T47D (cell line): ENCODE measurements around the gene BAIAP2.

Experiments
- DNase-seq, 2 experiments: peaks; one replicate each; pipeline versions ENCODE4 v3.0.0 to v3.0.0-alpha.2; 2011 to 2012; ENCODE audit warnings: low read depth in 1 of 2, low spot score in 1 of 2
- JUND ChIP-seq: IDR thresholded peaks from 2 replicates; pipeline ENCODE4 v1.6.1; 2012; ENCODE audit warnings: low read depth
- in situ Hi-C: cut with HindIII; loops from 2 replicates; pipeline ENCODE4 v1.10.0; 2016; ENCODE audit warnings: low sequenced_read_pairs, low pct_unique_long_range_greater_than_20kb

Gene BAIAP2

GRCh38 chr17:81039096-81039495 is 4.1 kb downstream of the BAIAP2 start:
- no peak for DNase-seq
- in situ Hi-C loops, result no loop called here
- no peak for TF ChIP-seq JUND

GRCh38 chr17:81039854-81040758 is 5.2 kb downstream of the BAIAP2 start:
- DNase-seq, result no peak
- TF ChIP-seq JUND, result no peak
- in situ Hi-C loops, result no loop called here

- TF ChIP-seq JUND, result no peak
- DNase-seq, result no peak
- in situ Hi-C loops, result no loop called here
These were observed 5.9 kb downstream of the BAIAP2 start for GRCh38 chr17:81040791-81041337.

GRCh38 chr17:81042606-81043005 is 7.7 kb downstream of the BAIAP2 start:
- no peak for TF ChIP-seq JUND
- DNase-seq, result no peak
- in situ Hi-C loops, result no loop called here

GRCh38 chr17:81043319-81043724 is 8.4 kb downstream of the BAIAP2 start:
- no peak for DNase-seq
- in situ Hi-C loops, result no loop called here
- TF ChIP-seq JUND, result no peak

GRCh38 chr17:81043725-81044427 is 8.9 kb downstream of the BAIAP2 start:
- peak; percentile 92 to 97 for DNase-seq
- no peak for TF ChIP-seq JUND
- in situ Hi-C loops, result no loop called here

GRCh38 chr17:81044428-81044763 is 9.4 kb downstream of the BAIAP2 start:
- no peak for DNase-seq
- in situ Hi-C loops, result no loop called here
- TF ChIP-seq JUND, result no peak

- peak; percentile 86 to 95 for DNase-seq
- TF ChIP-seq JUND, result no peak
- in situ Hi-C loops, result no loop called here
These were observed 10.0 kb downstream of the BAIAP2 start for GRCh38 chr17:81044764-81045589.

GRCh38 chr17:81045590-81046095 is 10.7 kb downstream of the BAIAP2 start:
- in situ Hi-C loops, result no loop called here
- no peak for DNase-seq
- TF ChIP-seq JUND, result no peak

- TF ChIP-seq JUND, result no peak
- DNase-seq, result no peak
- in situ Hi-C loops, result no loop called here
These were observed 11.3 kb downstream of the BAIAP2 start for GRCh38 chr17:81046132-81046769.

GRCh38 chr17:81046770-81047359 is 11.9 kb downstream of the BAIAP2 start:
- in situ Hi-C loops, result no loop called here
- DNase-seq, result no peak
- no peak for TF ChIP-seq JUND
